GM18951 (cell line): ENCODE measurements around the gene PDE4B.
"Not testable (repeated sequence)": the region's sequence is repeated elsewhere in the genome, so short reads cannot be mapped to it uniquely, and the experiment has no call there.

Experiments used
- POLR2A ChIP-seq: IDR thresholded peaks from 4 replicates; pipeline ENCODE4 v1.6.1; 2011; ENCODE audit warnings: mild to moderate bottlenecking; ENCODE audit not compliant: insufficient read length, insufficient read depth; ENCODE audit errors: extremely low read depth
- in situ Hi-C: fragments of 300-500 bp; cut with MboI; formaldehyde crosslinking; loops from one replicate; pipeline ENCODE4 v1.12.0; 2022; ENCODE audit warnings: low sequenced_read_pairs, mixed read lengths, inconsistent platforms; ENCODE audit not compliant: unreplicated experiment

Gene PDE4B

GRCh38 chr1:66405061-66405460 is 612.4 kb downstream of the PDE4B start:
- TF ChIP-seq POLR2A, result no peak
- in situ Hi-C loops, result no loop called here

DNA sequence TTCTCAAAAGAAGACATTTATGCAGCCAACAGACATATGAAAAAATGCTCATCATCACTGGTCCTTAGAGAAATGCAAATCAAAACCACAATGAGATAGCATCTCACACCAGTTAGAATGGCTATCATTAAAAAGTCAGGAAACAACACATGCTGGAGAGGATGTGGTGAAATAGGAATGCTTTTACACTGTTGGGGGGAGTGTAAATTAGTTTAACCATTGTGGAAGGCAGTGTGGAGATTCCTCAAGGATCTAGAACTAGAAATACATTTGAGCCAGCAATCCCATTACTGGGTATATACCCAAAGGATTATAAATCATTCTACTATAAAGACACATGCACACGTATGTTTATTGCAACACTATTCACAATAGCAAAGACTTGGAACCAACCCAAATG is 618.8 kb downstream of the PDE4B start:
- in situ Hi-C loops, result not testable (repeated sequence)

- in situ Hi-C loops, result no loop called here
- TF ChIP-seq POLR2A, result no peak
These were observed 620.0 kb downstream of the PDE4B start for GRCh38 chr1:66412704-66413103.

DNA sequence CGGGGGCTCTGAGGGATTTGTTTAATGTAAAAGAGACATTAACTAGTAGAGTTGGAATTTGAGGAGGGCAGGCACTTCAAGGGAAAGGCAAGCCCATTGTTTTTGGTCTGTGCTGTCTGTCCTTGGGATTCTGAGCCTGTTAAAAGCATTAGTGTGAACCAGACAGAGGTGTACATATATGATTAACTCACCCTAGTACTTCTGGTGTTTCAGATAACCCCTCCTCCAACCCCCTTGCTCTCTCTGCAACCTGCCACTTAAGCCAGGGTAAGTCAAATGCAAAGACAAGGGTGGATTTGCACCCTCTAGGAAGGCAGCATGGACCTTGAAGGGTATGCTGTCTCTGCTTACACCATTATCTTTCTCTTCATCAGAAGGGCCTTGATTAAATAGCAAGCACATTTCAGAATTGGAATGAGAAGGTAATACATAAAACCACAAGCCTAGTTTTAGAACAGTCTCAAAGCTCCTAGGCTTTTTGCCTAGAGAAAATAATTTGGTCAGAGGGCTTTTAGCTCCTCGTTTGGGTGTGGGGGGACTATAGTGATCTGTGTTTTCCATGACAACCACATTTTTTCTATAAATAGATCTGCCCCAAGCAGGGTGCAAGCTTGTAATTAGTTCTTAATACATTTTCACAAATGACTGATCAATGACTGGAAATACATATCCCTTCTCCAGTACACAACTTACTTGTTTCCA is 620.6 kb downstream of the PDE4B start:
- no peak for TF ChIP-seq POLR2A
- in situ Hi-C loops, result no loop called here

DNA sequence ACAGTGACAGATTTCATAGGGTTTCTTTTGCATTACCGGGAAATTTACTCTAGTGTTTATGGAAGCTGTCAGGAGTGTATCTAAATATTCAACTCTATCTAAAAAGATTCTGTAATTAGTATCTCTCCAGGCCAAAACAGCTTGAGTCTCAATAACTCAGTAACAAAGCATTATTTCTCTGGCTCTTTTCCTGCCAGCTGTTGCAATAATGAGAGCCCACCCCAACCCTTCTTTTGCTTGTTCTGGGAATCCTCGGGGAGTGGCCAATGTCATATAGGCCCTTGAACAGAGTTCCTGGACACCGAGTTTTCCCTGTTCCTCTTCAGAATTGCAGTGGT is 621.1 kb downstream of the PDE4B start:
- in situ Hi-C loops, result no loop called here
- TF ChIP-seq POLR2A, result no peak

DNA sequence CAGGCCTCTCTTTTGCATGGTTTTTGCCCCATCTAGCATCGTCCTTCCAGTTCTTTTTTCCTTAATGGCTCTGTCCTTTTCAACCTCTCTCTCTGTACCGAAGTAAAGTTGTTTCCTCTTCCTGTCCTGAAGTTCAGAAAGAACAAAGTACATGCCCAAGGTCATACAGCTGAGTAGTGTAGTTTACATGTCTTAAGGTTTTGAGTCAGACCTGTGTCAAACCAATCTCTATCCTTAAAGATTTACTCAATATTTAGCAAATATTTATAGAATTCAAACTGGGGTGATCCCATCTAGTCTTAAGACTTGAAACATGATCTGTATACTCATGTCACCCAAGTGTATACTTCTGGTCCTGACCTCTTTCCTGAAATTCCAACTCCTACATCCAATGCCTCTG is 622.6 kb downstream of the PDE4B start:
- in situ Hi-C loops, result no loop called here
- TF ChIP-seq POLR2A, result no peak

- in situ Hi-C loops, result no loop called here
- no peak for TF ChIP-seq POLR2A
These were observed 623.2 kb downstream of the PDE4B start for GRCh38 chr1:66415866-66416265.

GRCh38 chr1:66416295-66416694 is 623.6 kb downstream of the PDE4B start:
- in situ Hi-C loops, result no loop called here
- TF ChIP-seq POLR2A, result no peak

- in situ Hi-C loops, result no loop called here
- TF ChIP-seq POLR2A, result no peak
These were observed 625.3 kb downstream of the PDE4B start for GRCh38 chr1:66418021-66418420.

DNA sequence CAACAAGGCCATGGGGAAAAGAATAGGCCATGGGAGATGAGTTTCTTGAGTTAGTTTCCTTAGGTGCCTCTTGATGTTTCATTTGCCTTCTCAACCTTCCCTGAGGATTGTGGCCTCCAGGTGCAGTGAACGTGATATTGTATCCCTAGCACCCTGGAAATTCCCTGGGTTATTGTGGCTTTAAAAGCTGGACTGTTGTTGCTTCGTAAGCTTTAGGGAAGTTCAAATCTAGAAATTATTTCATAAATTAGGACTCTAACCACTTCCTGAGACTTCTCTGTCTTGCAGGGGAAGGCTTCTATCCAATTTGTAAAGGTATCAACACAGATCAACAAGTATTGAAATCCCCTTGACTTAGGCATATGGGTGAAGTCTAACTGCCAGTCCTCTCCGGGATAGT is 627.5 kb downstream of the PDE4B start:
- in situ Hi-C loops, result not testable (repeated sequence)

DNA sequence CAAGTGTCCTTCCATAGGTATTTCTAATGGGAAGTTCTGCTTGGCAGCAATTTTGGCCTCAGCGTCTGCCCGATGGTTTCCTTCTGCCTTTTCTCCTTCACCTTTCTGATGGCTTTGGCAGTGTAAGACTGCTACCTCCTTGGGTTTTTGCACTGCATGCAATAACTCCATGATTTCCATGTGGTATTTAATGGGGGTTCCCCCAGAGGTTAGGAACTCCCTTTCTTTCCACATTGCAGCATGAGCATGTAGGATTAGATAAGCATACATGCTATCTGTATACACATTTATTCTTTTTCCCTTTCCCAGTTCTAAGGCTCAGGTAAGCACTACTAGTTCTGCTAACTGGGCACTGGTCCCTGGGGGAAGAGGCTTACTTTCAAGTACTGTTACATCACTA is 628.2 kb downstream of the PDE4B start:
- in situ Hi-C loops, result not testable (repeated sequence)

- in situ Hi-C loops, result no loop called here
- no peak for TF ChIP-seq POLR2A
These were observed 630.1 kb downstream of the PDE4B start for GRCh38 chr1:66422804-66423203.
